ENCODE data around the gene ZBTB47.

Gene ZBTB47

DNA sequence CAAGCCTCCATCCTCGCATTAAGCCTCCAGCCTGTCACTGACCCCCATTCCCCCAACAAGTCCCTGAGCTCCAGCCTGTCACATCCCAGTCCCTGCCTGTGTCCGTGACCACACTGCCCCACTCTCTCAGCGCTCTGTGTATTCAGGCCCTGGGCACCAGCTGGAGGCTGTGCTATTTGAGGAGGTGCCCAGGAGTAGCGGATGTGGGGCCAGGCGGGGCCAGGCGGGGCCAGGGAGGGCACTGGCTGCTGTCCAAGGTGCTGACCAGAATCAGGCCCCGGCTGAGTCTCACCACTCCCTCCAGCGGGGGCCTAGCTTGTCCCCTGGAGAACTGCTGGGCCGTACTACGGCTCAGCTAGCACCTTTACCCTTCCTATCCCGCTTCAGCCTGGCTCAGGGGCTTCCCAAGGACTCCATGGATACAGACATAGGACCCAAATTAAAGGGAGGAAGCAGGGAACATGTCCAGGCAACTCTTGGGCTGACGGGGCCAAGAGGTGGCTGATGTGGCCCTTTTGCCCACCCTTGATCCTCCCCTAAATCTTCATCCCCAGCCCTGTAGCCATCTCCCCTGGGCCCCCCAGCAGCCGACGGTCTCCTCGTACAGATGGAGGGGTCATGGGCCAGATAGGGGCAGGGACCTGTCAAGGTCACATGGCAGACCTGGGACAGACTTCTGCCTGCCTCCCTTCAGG, 48.0 kb downstream of the ZBTB47 start:
- peak; percentile 85 for DNase-seq

GRCh38 chr3:42702066-42702951, 48.8 kb downstream of the ZBTB47 start, which contains the start of gene HHATL:
Gene HHATL, minus strand, starts transcription at chr3:42702798. Its CDS starts 1,972 bp downstream, at chr3:42700826.
- peak; percentile 46 for DNase-seq

DNA sequence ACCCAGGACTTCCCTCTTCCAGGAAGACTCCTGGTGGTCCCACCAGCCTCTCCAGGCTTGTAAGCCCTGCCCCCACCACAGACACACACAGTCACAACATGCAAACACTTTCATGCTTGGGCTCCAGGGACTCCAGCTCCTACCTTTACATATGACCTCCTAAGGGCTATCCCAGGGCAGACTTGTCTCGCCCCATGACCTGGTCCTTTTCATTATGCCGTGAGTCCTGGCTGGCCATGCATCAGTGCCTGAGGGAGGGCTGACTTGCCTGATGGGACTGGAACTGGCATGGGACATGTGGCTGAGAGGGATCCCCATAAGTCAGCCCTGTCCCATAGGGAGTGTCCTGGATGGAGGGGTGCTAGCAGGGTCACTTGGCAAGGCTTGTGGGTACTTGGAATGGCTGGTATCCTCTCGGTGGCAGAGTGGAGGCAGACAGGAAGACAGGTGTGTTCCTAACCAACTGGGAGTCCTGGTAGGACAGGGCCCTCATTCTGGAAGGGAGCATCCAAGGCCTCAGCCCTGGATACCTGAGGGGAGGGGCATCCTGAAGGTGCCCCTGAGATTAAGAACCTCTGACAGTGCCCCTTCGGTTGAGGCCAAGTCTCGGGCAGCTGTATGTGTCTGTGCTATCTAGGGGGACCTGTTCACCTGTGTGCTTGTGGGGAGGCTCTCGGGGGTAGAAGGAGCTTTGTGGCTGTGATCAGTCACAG, 49.6 kb downstream of the ZBTB47 start:
- DNase-seq = peak; percentile 38

GRCh38 chr3:42703695-42704025, 50.2 kb downstream of the ZBTB47 start:
- DNase-seq = peak; percentile 37

GRCh38 chr3:42704136-42704841, 50.8 kb downstream of the ZBTB47 start:
- DNase-seq = peak; percentile 34

DNA sequence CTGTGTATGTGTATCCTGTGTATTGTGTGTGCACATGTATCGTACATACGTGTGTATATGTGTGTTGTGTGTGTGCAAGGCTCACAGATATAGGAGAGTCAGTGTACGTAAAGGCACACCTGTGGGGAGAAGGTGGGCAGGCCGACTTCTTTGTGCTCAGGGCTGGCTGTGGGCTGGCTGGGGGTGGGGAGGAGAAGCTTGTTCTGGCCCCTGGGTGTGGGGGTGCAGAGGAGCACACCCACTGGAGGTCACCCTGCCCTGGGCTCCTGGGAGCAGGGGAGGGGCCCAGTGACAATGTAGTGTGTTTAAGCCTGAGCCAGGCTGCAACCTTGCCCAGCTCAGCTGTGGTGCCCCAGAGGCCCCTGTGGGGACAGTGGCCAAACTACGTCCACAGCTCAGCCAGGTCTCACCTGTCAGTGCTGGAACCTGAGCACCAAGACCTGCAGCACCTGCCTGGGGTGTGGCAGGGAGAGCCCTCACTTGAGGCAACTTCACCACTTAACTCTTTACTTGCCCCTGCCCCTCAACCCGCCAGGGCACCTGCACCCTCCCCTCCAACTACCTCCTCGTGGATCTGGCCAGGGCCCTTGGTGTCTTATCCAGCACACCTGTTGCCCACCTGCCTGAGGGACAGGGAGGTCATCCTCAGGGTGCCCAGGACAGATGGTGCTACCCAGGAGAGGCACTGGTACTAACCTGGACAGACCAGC, 51.7 kb downstream of the ZBTB47 start:
- peak; percentile 40 for DNase-seq

- DNase-seq = peak; percentile 23
Measured at GRCh38 chr3:42705962-42706585, 52.6 kb downstream of the ZBTB47 start.

- no peak for DNase-seq
Measured at GRCh38 chr3:42706721-42707619, 53.5 kb downstream of the ZBTB47 start.

DNA sequence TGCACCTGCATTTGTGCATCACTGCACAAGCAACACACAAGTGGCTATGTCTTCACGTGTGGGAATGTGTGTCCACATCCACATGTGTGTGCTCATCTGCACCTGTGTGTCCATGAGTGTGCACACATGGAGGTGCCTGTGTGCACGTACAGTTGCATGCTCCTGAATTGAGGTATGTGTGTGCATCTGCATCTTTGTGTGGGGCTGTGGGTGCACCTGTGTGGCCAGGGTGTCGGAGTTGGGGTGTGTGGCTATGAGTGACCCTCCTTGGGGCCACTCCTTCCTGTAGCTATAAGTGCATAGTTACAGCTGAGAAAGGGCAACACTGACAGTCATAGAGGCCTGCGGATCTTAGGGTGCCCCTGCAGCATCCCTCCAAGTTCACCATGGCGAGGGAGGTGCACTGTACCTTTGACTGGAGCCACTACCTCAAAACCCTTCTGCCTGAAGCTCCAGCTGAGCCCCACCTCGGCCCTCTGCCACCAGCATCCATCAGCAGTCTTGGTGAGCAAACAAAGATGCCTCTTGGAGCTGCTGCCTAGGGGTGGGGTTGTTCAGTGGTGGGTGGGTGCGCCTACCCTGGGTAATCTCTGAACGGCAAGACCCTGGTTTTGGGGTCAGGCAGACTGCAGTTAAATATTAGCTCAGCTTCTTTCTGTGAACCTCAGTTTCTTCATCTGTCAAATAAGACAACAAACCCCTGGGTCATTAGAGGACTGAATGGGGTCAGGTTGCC, 54.3 kb downstream of the ZBTB47 start:
- peak; percentile 34 for DNase-seq

GRCh38 chr3:42708611-42709151, 55.2 kb downstream of the ZBTB47 start:
- DNase-seq = peak; percentile 43

- DNase-seq = peak; percentile 32
Measured at GRCh38 chr3:42709621-42710020, 56.1 kb downstream of the ZBTB47 start.

- peak; percentile 35 for DNase-seq
Measured at GRCh38 chr3:42710323-42711021, 57.0 kb downstream of the ZBTB47 start.

DNA sequence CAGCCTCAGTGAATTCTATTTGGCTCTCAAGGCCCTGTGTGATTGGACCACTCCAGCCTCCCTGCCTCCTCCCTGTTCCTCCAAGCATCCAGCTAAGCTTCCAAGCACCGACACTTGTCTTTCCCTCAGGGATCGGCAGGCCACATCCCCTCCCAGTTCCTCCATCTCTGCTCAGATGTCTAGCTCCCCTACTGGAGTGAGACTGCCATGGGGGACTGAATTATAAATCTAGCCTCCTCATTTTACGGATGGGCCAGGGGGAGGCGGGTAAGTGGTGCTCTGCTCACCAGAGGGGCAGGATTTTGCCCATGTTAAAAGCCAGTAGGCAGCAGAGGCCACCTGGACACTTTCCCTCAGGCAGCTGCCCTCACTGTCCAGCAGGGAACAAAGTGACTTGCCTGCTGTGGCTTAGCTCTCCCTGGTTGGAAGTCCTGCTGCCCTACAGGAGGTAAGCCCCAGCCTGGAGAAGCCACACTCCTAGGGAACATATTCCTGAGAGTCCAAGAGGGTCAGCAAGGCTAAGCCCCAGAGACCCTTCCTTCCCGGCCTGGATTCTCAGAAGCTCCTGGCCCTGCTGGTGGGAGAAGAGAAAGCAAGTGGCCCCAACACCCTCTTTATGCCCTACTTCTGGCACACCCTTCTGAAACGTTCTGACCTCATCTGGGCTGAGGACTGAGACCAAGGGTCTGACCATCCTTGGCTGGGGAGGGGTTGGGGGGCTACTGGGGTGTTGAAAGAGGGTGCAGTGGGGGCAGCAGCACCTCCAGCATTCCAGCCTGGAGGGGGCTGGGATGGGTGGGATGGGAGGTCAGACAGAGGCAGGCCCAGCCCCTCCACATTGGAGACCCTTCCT, 58.2 kb downstream of the ZBTB47 start:
- DNase-seq = peak; percentile 33

- no peak for DNase-seq
Measured at GRCh38 chr3:42712344-42712648, 58.8 kb downstream of the ZBTB47 start.

DNA sequence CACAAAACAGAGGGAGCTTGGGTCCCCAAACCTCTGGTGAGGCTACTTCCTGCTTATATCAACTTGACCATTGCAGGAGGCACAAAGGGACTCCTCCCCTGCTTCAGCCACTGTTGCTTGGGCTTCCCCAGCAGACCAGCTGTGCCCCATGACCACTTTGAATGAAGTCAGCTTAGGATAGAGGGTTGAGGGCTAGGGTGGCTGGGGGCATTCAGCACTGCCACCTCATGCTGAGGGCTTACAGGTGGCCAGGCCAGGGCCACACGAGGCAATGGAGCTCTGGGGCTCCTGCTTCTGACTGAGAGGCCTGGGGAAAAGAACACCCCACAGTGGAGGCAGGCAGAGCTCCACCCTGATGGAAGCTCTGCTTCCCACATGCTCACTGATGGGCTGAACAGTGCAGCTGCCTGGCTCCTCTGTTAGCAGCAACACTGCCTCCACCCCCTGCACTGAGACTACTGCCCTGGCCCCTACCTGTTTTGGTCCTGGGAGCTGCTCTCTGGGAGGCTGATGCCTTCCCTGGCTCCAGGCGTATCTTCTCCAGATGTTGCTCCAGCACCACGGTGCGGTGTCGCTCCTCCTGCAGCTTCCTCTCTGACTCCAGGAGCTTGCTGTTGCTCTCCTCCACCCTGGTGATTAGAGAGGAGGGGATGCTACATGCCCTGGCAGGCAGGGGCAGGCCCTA, 59.3 kb downstream of the ZBTB47 start:
- DNase-seq = peak; percentile 25

- DNase-seq = no peak
Measured at GRCh38 chr3:42713747-42714146, 60.2 kb downstream of the ZBTB47 start.

- DNase-seq = no peak
Measured at GRCh38 chr3:42714171-42714852, 60.8 kb downstream of the ZBTB47 start.

Data from activated CD8-positive, alpha-beta memory T cell treated with anti-CD3 and anti-CD28 coated beads, Interleukin-2, amount 50 U/mL, for 48 hours (primary cell).